HG02981 (cell line): ENCODE data around the gene UGDH.

ENCODE experiments used
- ATAC-seq: cut with Tn5 transposase; IDR thresholded peaks from one replicate; pipeline ENCODE4 v1.9.1; 2021; ENCODE audit warnings: mild to moderate bottlenecking, moderate library complexity; ENCODE audit not compliant: unreplicated experiment

The UGDH gene

DNA sequence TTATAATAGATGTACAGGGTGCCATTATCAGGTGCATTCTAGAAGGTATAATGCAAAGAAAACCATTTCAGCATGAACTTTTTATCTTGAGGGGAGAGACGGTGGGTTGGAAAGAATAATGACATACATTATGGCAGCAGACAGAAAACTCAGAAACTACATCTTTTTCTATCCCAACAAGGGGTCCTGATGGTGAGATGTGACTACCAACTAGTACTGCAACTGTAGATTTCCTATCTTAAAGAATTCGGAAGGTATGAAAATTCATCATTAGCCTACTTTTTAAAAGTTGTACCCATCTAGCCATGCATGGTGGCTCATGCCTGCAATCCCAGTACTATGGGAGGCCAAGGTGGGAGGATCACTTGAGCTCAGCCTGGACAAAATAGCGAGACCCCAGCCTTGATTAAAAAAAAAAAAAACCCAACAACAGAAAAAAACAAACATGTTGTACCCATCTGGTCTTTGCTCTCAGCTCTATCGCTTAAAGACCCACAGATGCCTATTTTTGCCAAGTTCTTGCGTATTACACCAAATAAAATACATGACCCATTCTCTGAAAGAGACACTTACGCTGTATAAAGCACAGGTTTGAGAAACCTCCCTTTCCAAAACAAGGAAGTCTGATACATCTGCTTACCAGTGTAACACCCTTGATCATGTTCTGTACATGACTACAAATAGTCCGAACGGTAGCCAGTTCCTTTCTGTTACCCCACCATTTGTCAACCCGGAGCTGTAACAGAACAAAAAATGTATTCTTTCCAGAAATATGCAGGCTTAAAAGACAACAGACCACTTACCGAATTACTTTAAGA, 70.1 kb downstream of the UGDH start:
- ATAC-seq = no peak

DNA sequence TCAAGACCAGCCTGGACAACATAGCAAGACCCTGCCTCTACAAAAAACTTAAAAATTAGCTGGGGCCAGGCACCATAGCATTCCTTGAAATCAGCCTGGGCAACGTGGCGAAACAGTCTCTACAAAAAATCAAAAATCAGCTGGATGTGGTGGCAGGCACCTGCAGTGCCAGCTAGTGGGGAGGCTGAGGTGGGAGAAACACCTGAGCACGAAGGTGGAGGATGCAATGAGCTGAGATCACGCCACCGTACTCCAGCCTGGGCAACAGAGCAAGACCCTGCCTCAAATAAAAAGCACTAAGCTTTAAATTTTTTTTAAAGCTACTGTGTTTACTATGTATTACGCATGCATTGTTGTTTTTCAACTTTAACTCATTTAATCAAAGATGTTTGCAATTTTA, 71.8 kb downstream of the UGDH start:
- no peak for ATAC-seq

DNA sequence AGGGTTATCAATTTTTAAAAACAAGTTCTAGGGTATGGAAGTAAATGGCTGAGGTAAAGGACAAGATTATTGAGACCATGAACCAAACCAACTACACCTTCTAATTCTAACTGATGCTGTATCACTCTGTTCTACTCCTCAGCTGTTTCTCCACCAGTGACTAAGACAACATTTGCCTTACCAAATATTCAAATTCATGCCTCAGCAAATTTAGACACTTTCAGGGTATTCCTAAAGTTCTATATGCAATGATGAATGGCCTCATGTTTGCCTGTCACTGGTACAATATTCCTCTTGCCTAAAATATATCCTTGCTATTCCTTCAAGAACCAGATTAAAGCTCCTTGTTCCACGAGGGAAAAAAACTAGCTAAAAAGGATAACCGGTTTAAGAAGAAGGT, 73.5 kb downstream of the UGDH start:
- no peak for ATAC-seq

DNA sequence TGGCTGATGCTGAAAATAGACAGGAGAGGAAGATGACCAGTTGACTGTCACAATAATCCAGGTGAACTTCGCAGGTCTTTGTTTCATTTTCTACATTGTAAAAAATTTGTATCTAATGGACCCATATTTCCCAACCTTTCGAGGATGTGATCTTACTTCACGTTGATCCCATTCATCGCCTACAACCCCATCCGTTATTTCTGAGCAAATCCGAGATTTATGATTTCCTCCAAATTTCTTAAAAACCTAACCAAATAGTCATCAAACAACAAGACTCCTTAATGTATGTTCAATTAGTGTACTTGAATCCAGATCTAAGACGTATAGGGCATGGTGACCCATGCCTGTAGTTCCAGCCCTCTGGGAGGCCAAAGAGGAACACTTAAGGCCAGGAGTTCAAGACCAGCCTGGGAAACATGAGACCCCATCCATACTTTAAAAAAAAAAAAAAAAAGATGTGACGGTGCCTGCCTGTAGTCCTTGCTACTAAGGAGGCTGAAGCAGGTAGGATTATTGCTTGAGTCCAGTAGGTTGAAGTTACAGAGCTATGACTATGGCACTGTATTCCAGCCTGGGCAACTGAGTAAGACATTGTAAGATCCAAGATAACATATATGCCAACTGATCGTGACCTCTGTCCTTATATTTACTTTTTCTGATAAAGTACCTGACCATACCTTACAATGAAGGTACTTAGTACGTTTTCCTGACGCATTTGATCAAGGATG, 74.2 kb downstream of the UGDH start:
- ATAC-seq = no peak

DNA sequence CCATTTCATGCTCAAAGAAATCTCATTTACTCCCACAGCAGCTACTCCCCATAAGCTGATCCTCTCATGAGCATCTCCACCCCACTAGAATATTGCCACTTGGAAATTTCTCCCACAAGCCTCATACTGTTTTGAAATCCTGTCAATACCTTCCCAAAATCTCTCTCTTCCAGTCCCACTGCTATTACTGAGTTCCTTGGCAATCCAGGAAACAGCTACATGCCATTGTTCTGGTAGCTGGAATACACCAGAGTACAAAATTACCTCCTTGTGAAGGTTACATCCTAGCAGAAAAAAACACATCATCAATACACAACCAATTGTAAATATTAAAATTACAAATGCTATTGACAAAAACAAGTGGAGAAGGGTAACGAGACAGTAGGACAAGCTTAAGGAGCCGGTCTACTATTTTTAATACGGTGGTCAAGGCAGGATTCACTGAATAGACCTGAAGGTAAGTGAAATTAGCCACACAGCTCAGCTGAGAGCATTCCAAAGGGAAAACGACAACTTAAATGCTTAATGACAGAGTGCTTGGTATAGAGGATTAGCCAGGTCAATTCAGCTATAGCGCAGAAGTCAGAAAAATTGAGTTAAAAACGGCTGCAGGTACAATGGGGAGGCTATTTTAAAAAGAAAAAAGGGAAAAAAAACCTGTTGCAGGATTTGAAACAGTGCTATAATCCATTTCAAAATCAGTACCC, 74.9 kb downstream of the UGDH start:
- no peak for ATAC-seq

DNA sequence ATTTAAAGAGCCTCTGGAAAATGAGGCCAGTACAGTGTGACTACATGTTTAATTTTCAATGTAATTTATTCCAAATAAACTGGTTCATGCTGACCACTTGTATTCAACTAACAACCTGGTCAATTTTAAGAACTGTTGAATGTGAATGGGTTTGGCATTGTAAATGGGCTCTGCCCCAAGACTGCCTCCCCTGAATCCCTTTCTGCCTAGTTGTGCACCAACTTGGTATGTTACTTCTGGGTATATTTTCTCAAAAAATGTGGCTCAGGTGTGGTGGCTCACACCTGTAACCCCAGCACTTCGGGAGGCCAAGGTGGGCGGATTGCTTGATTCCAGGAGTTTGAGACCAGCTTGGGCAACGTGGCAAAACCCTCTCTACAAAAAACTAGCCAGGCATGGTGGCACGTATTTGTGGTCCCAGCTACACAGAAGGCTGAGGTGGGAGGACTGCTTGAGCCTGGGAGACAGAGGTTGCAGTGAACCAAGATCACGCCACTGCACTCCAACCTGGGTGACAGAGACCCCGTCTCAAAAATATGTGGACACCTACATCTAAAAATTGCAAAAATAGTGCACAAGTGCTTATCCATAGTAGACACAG, 75.7 kb downstream of the UGDH start:
- ATAC-seq = no peak

DNA sequence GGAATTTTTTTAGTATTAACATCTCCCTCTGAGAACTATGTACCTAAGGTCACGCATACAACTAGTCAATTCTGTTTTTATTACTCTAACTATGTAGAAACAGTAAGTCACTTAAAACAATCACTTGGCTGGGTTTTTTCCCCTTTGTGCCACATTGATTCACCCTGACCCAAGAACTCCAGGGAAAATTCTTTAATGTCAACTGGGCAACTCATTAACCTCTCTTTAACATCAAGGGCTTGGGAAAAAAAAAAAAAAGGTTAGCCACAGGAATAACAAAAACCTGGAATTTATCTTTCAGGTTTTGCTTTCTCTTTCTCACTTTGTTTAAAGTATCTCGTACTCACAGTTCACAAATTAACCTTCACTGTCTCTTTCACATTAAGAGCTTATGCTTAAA, 76.6 kb downstream of the UGDH start:
- no peak for ATAC-seq
